Fibroblast of lung (primary cell): ENCODE measurements around the gene PRKAR1B. TPM values are rescaled to one million over a fixed set of nuclear protein-coding genes. Genes with fewer than 3 reads are reported as not detected.
A peak's percentile ranks its signal among the peaks of the same experiment; 100 is the strongest.

Experiments
- DNase-seq, 2 donors: peaks; one replicate each; pipeline versions ENCODE4 v3.0.0 to v3.0.0-alpha.2; 2010; ENCODE audit warnings: low read depth in 2 of 2
- H2AFZ ChIP-seq: 2 replicates; pipeline ENCODE4 v1.5.1; 2012; ENCODE audit warnings: low read length, control low read depth, inconsistent platforms
- H3K27ac ChIP-seq: 2 replicates; pipeline ENCODE4 v1.5.1; 2011; ENCODE audit warnings: low read length, control low read depth; ENCODE audit not compliant: insufficient read depth
- H3K27me3 ChIP-seq: 2 replicates; pipeline ENCODE4 v1.5.1; 2011; ENCODE audit warnings: mild to moderate bottlenecking, low read length; ENCODE audit not compliant: control insufficient read depth, insufficient read depth
- H3K36me3 ChIP-seq: 2 replicates; pipeline ENCODE4 v1.5.1; 2011; ENCODE audit warnings: low read length; ENCODE audit not compliant: control insufficient read depth, insufficient read depth
- H3K4me1 ChIP-seq: 2 replicates; pipeline ENCODE4 v1.5.1; 2011; ENCODE audit warnings: low read length; ENCODE audit not compliant: control insufficient read depth, insufficient read depth; ENCODE audit errors: extremely low read depth
- H3K4me2 ChIP-seq: 2 replicates; pipeline ENCODE4 v1.5.1; 2011; ENCODE audit warnings: low read length, control low read depth; ENCODE audit not compliant: insufficient read depth; ENCODE audit errors: extremely low read depth
- H3K4me3 ChIP-seq, 4 experiments: fragments of 200-600 bp in 1 of 4; sonication (generic) in 1 of 4; replicated peaks in 1 of 4; 2 replicates each; pipeline ENCODE4 v1.5.1; 2011 to 2016; ENCODE audit warnings: low read length in 4 of 4, low read depth in 3 of 4, mild to moderate bottlenecking in 3 of 4, control low read depth in 2 of 4, inconsistent platforms in 1 of 4, mixed read lengths in 1 of 4; ENCODE audit not compliant: insufficient read depth in 1 of 4; ENCODE audit errors: control extremely low read depth in 1 of 4
- H3K79me2 ChIP-seq: 2 replicates; pipeline ENCODE4 v1.5.1; 2012; ENCODE audit warnings: mild to moderate bottlenecking, low read length, inconsistent platforms; ENCODE audit not compliant: control insufficient read depth, insufficient read depth
- H3K9ac ChIP-seq: 2 replicates; pipeline ENCODE4 v1.5.1; 2011; ENCODE audit warnings: mild to moderate bottlenecking, low read length, control low read depth; ENCODE audit not compliant: insufficient read depth
- H3K9me3 ChIP-seq: 2 replicates; pipeline ENCODE4 v1.5.1; 2012; ENCODE audit warnings: low read depth, low read length; ENCODE audit not compliant: control insufficient read depth, insufficient read depth
- H4K20me1 ChIP-seq: 2 replicates; pipeline ENCODE4 v1.5.1; 2011; ENCODE audit warnings: low read length; ENCODE audit not compliant: control insufficient read depth, insufficient read depth; ENCODE audit errors: extremely low read depth
- EZH2 ChIP-seq: IDR thresholded peaks from 2 replicates; pipeline ENCODE4 v1.5.1; 2012; ENCODE audit warnings: low read length, control low read depth, mild to moderate bottlenecking; ENCODE audit errors: missing control alignments
- polyA plus RNA-seq, 2 donors: library from polyadenylated mRNA; depleted of rRNA in 1 of 2; stranded (reverse) in 1 of 2; unstranded in 1 of 2; fragments of >200 nt; gene quantifications; 2 replicates each; pipeline ENCODE4 v1.2.1, GENCODE V29; 2011 to 2012; ENCODE audit warnings: missing spikeins in 1 of 2
- total RNA-seq: library from RNA; depleted of rRNA; stranded (reverse); fragments of >200 nt; gene quantifications from 2 replicates; pipeline ENCODE4 v1.2.1, GENCODE V29; 2014
- TF ChIP-seq, protein P1 (sequence below), 2 donors: IDR thresholded peaks in 1 of 2; conservative IDR thresholded peaks in 1 of 2; 1 replicate in 1 of 2; 2 replicates in 1 of 2; pipeline ENCODE4 v1.5.1; 2011 to 2012; ENCODE audit warnings: low read length in 2 of 2, control low read depth in 1 of 2, inconsistent platforms in 1 of 2, low read depth in 1 of 2, mild to moderate bottlenecking in 1 of 2

Gene PRKAR1B
- total and polyA plus RNA-seq, 2 donors (not counting 1 experiment from before 2014, with no cell fraction given) = 12.7 to 14.5 TPM

DNA sequence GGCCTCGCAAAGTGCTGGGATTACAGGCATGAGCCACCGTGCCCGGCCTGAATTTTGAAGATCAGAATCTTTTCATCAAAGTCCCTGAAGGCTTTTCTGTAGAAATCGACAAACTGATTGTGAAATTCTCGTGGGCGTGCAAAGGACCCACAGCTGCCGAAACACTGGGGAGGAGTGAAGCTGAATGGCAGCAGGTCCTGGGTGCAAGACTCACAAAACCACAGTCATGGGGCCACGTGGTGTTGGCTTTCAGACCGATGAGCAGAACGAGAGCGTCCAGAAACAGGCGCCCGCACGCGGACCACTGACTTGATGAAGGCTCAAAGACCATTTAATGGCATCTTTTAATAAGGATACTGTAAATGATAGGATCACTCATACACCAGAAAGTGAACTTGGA is 24.7 kb upstream of the PRKAR1B start:
- no peaks in the 10 kb centered on the region for H3K4me1 ChIP-seq
- no peak for TF ChIP-seq EZH2
- TF ChIP-seq, protein P1, sequence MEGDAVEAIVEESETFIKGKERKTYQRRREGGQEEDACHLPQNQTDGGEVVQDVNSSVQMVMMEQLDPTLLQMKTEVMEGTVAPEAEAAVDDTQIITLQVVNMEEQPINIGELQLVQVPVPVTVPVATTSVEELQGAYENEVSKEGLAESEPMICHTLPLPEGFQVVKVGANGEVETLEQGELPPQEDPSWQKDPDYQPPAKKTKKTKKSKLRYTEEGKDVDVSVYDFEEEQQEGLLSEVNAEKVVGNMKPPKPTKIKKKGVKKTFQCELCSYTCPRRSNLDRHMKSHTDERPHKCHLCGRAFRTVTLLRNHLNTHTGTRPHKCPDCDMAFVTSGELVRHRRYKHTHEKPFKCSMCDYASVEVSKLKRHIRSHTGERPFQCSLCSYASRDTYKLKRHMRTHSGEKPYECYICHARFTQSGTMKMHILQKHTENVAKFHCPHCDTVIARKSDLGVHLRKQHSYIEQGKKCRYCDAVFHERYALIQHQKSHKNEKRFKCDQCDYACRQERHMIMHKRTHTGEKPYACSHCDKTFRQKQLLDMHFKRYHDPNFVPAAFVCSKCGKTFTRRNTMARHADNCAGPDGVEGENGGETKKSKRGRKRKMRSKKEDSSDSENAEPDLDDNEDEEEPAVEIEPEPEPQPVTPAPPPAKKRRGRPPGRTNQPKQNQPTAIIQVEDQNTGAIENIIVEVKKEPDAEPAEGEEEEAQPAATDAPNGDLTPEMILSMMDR (conservative IDR thresholded peaks at IDR 0.05 in 1 of 2, IDR thresholded peaks at IDR 0.05 in 1 of 2; ENCODE audit: low read depth in 1 of 2, low read length in 2 of 2) = no peak
- DNase-seq = no peak

DNA sequence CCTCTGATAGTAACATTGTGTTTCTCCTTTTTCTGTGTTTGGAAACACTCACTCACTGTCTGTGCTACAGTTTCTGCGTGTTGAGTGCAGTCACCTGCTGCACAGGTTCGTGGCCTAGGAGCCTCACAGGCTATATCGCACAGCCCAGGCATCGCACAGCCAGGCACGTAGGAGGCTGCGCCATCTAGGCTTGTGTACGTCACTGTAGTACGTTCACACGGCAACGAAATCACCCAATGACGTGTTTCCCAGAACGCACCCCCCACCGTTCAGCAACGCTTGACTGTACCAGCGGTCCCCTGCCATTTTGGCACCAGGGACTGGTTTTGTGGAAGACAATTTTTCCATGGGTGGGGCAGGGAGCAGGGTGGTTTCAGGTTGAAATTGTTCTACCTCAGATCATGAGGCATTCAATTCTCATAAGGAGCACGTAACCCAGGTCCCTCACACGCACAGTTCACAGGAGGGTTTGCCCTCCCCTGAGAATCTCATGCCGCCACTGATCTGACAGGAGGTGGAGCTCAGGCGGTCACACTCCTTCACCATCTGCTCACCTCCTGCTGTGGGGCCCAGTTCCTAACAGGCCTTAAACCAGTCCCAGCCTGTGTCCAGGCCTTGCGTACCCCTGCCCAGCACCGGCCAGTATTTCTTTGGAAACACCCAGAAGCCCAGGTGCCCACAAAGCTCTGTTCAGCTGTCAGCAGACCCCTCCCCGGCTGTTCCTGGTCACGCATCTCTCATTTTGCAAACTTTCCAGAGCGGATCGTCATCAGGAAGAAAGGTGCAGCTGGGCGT is 23.2 kb upstream of the PRKAR1B start:
- Histone ChIP-seq H3K36me3 (peaks cover 2% of the 10 kb centered on the region), H4K20me1 (no peaks in the 10 kb centered on the region), H2AFZ (no peak overlapping the region), H3K4me2 (no peak overlapping the region), H3K27ac (no peak overlapping the region), H3K79me2 (peaks cover 4% of the 10 kb centered on the region), H3K9ac (no peak overlapping the region), H3K4me1 (no peaks in the 10 kb centered on the region), H3K9me3 (no peaks in the 10 kb centered on the region), H3K27me3 (no peaks in the 10 kb centered on the region), H3K4me3 (no peak overlapping the region)
- no peak for TF ChIP-seq EZH2
- TF ChIP-seq, protein P1 (conservative IDR thresholded peaks at IDR 0.05 in 1 of 2, IDR thresholded peaks at IDR 0.05 in 1 of 2; ENCODE audit: low read depth in 1 of 2, low read length in 2 of 2) = no peak
- no peak for DNase-seq

More for the DNA sequence above, 24.7 kb upstream of the PRKAR1B start:
- Histone ChIP-seq H3K4me3 (no peak overlapping the region), H3K27ac (no peak overlapping the region), H3K9me3 (no peaks in the 10 kb centered on the region), H3K9ac (no peak overlapping the region), H4K20me1 (no peaks in the 10 kb centered on the region), H3K4me2 (no peak overlapping the region), H3K27me3 (no peaks in the 10 kb centered on the region), H2AFZ (no peak overlapping the region), H3K36me3 (peaks cover 6% of the 10 kb centered on the region), H3K79me2 (peaks cover 4% of the 10 kb centered on the region)

DNA sequence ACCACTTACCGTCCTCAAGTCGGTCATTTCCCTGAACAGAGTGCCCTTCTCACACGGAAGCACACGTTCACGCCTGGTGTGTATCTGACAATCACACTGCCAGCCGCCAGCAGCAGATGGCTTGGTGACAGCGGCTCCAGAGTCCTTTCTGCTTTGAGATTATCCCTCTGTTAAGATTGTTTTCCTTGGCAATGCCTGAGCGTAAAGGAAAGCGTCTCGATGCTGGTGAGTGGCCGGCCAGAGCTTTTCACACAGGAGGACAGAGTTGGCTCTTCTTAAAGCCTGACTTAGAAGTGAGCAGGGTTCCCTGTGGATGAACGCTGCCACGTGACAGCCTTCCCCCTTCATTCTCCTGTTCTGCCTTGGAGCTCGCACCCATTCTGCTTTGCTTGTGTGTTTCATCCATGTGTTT is 22.1 kb upstream of the PRKAR1B start:
- Histone ChIP-seq H3K79me2 (peaks cover 4% of the 10 kb centered on the region), H3K4me2 (no peak overlapping the region), H3K9me3 (no peaks in the 10 kb centered on the region), H3K27ac (no peak overlapping the region), H3K9ac (no peak overlapping the region), H3K27me3 (no peaks in the 10 kb centered on the region), H3K4me1 (no peaks in the 10 kb centered on the region), H2AFZ (no peak overlapping the region), H3K36me3 (peaks cover 2% of the 10 kb centered on the region), H4K20me1 (no peaks in the 10 kb centered on the region), H3K4me3 (no peak overlapping the region)
- TF ChIP-seq EZH2 = no peak
- TF ChIP-seq, protein P1 (conservative IDR thresholded peaks at IDR 0.05 in 1 of 2, IDR thresholded peaks at IDR 0.05 in 1 of 2; ENCODE audit: low read depth in 1 of 2, low read length in 2 of 2) = no peak
- peak in 1 of 2 donors; percentile 31 for DNase-seq
